ENCODE measurements around the gene MRPS27. TPM values are rescaled to one million over a fixed set of nuclear protein-coding genes. Genes with fewer than 3 reads are reported as not detected.
A peak's percentile ranks its signal among the peaks of the same experiment; 100 is the strongest.

The MRPS27 gene
- total and polyA plus RNA-seq, 2 of the 13 experiments (the other 11 are each of a cell fraction or from before 2014, with no cell fraction given): 71.8 to 115 TPM

DNA sequence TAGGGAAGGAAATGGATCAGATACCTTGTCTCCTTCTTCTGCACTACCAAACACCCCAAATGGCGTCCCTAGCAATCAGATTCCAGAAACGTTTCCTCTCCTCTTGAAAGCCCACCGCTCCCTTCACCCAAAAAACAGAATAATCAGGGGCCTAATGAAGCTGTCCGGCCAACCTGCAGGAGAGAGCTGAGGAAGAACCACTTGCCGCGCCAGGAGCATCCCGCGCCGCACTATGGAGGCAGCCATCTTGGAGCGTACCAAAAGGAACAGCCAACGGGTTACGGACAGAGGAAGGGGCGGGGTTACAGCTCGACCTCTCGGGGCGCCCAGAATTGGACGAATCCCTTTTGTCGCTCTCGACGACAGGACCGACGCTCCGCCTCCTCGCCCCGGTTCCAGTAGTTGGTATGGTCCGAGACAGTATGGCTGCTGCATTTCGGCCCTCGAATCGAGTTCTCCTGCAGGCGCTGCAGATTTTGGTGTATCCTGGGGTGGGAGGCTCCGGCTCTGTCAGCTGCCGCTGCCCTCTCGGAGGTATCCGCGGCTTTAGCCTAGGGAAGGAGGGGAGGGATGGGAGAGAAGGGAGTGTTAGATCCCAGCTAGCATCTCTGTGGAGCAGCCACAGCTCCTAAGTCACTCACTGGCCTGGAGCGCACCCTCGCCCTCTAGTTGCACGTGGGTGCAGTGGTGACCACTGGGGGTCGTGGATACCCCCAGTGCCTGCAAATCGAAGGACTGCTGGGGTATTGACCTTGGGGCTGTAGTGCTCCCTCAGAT lies at the start of gene MRPS27, which contains the start of gene PTCD2 (continued):
- 0 out of 2 replicates have a peak, but pooled peaks have one; percentile 60 for TF ChIP-seq ZNF569 (CRISPR knock-in tag; IDR thresholded peaks at IDR 0.05; ENCODE audit: borderline replicate concordance)
- TF ChIP-seq ZFYVE20 (CRISPR knock-in tag; IDR thresholded peaks at IDR 0.05; ENCODE audit: borderline replicate concordance, low read depth): peak; percentile 51; the same call in 1 of the 2 replicates
- TF ChIP-seq GABPA (IDR thresholded peaks at IDR 0.05; ENCODE audit: low read depth, low read length): peak; percentile 45
- TF ChIP-seq GABPA (CRISPR knock-in tag; IDR thresholded peaks at IDR 0.05; ENCODE audit: low read depth): peak; percentile 84
- no peak for TF ChIP-seq ZNF7 (CRISPR knock-in tag; IDR thresholded peaks at IDR 0.05)
- TF ChIP-seq, protein P1, sequence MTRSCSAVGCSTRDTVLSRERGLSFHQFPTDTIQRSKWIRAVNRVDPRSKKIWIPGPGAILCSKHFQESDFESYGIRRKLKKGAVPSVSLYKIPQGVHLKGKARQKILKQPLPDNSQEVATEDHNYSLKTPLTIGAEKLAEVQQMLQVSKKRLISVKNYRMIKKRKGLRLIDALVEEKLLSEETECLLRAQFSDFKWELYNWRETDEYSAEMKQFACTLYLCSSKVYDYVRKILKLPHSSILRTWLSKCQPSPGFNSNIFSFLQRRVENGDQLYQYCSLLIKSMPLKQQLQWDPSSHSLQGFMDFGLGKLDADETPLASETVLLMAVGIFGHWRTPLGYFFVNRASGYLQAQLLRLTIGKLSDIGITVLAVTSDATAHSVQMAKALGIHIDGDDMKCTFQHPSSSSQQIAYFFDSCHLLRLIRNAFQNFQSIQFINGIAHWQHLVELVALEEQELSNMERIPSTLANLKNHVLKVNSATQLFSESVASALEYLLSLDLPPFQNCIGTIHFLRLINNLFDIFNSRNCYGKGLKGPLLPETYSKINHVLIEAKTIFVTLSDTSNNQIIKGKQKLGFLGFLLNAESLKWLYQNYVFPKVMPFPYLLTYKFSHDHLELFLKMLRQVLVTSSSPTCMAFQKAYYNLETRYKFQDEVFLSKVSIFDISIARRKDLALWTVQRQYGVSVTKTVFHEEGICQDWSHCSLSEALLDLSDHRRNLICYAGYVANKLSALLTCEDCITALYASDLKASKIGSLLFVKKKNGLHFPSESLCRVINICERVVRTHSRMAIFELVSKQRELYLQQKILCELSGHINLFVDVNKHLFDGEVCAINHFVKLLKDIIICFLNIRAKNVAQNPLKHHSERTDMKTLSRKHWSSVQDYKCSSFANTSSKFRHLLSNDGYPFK (CRISPR knock-in tag; IDR thresholded peaks at IDR 0.05; ENCODE audit: borderline replicate concordance): peak; percentile 81; the same call in 1 of the 2 replicates
- no peak for TF ChIP-seq CBX2 (IDR thresholded peaks at IDR 0.05; ENCODE audit: low read depth, low read length)
- TF ChIP-seq CBX2 (CRISPR knock-in tag; IDR thresholded peaks at IDR 0.05; ENCODE audit: low read depth): no peak
- no peak for TF ChIP-seq SMARCE1 (IDR thresholded peaks at IDR 0.05; ENCODE audit: borderline replicate concordance)
- TF ChIP-seq, protein P2, sequence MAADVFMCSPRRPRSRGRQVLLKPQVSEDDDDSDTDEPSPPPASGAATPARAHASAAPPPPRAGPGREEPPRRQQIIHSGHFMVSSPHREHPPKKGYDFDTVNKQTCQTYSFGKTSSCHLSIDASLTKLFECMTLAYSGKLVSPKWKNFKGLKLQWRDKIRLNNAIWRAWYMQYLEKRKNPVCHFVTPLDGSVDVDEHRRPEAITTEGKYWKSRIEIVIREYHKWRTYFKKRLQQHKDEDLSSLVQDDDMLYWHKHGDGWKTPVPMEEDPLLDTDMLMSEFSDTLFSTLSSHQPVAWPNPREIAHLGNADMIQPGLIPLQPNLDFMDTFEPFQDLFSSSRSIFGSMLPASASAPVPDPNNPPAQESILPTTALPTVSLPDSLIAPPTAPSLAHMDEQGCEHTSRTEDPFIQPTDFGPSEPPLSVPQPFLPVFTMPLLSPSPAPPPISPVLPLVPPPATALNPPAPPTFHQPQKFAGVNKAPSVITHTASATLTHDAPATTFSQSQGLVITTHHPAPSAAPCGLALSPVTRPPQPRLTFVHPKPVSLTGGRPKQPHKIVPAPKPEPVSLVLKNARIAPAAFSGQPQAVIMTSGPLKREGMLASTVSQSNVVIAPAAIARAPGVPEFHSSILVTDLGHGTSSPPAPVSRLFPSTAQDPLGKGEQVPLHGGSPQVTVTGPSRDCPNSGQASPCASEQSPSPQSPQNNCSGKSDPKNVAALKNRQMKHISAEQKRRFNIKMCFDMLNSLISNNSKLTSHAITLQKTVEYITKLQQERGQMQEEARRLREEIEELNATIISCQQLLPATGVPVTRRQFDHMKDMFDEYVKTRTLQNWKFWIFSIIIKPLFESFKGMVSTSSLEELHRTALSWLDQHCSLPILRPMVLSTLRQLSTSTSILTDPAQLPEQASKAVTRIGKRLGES (CRISPR knock-in tag; IDR thresholded peaks at IDR 0.05; ENCODE audit: borderline replicate concordance): no peak
- peak; percentile 80; the same call in 1 of the 2 replicates for TF ChIP-seq CAMTA2 (CRISPR knock-in tag; IDR thresholded peaks at IDR 0.05; ENCODE audit: borderline replicate concordance)
- no peak for TF ChIP-seq SIX1 (CRISPR knock-in tag; IDR thresholded peaks at IDR 0.05; ENCODE audit: borderline replicate concordance)
- TF ChIP-seq ZNF790 (CRISPR knock-in tag; IDR thresholded peaks at IDR 0.05; ENCODE audit: borderline replicate concordance): no peak
- TF ChIP-seq, protein P3, sequence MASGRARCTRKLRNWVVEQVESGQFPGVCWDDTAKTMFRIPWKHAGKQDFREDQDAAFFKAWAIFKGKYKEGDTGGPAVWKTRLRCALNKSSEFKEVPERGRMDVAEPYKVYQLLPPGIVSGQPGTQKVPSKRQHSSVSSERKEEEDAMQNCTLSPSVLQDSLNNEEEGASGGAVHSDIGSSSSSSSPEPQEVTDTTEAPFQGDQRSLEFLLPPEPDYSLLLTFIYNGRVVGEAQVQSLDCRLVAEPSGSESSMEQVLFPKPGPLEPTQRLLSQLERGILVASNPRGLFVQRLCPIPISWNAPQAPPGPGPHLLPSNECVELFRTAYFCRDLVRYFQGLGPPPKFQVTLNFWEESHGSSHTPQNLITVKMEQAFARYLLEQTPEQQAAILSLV (CRISPR knock-in tag; IDR thresholded peaks at IDR 0.05; ENCODE audit: borderline replicate concordance): no peak
- TF ChIP-seq ISL2 (CRISPR knock-in tag; IDR thresholded peaks at IDR 0.05): no peak; the same call in 1 of the 2 replicates
- TF ChIP-seq, protein P4, sequence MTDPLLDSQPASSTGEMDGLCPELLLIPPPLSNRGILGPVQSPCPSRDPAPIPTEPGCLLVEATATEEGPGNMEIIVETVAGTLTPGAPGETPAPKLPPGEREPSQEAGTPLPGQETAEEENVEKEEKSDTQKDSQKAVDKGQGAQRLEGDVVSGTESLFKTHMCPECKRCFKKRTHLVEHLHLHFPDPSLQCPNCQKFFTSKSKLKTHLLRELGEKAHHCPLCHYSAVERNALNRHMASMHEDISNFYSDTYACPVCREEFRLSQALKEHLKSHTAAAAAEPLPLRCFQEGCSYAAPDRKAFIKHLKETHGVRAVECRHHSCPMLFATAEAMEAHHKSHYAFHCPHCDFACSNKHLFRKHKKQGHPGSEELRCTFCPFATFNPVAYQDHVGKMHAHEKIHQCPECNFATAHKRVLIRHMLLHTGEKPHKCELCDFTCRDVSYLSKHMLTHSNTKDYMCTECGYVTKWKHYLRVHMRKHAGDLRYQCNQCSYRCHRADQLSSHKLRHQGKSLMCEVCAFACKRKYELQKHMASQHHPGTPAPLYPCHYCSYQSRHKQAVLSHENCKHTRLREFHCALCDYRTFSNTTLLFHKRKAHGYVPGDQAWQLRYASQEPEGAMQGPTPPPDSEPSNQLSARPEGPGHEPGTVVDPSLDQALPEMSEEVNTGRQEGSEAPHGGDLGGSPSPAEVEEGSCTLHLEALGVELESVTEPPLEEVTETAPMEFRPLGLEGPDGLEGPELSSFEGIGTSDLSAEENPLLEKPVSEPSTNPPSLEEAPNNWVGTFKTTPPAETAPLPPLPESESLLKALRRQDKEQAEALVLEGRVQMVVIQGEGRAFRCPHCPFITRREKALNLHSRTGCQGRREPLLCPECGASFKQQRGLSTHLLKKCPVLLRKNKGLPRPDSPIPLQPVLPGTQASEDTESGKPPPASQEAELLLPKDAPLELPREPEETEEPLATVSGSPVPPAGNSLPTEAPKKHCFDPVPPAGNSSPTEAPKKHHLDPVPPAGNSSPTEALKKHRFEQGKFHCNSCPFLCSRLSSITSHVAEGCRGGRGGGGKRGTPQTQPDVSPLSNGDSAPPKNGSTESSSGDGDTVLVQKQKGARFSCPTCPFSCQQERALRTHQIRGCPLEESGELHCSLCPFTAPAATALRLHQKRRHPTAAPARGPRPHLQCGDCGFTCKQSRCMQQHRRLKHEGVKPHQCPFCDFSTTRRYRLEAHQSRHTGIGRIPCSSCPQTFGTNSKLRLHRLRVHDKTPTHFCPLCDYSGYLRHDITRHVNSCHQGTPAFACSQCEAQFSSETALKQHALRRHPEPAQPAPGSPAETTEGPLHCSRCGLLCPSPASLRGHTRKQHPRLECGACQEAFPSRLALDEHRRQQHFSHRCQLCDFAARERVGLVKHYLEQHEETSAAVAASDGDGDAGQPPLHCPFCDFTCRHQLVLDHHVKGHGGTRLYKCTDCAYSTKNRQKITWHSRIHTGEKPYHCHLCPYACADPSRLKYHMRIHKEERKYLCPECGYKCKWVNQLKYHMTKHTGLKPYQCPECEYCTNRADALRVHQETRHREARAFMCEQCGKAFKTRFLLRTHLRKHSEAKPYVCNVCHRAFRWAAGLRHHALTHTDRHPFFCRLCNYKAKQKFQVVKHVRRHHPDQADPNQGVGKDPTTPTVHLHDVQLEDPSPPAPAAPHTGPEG (CRISPR knock-in tag; IDR thresholded peaks at IDR 0.05): no peak

All from HepG2 (cell line).